WTC11 (cell line): Measurements from ENCODE around the gene MADCAM1. TPM values are rescaled to one million over a fixed set of nuclear protein-coding genes. Genes with fewer than 3 reads are reported as not detected.

Source experiments
- ATAC-seq: fragments of 200-7000 bp; cut with Tn5 transposase; 2 replicates; pipeline ENCODE4 v1.10.0; 2021; ENCODE audit warnings: mild to moderate bottlenecking, moderate library complexity
- CTCF ChIA-PET: fragments of 300-600 bp; sonication (Branson Sonifier 250); formaldehyde crosslinking; loops from one replicate; lab custom pipeline; 2021; ENCODE audit warnings: antibody characterized with exemption; lab: Charles Lee
- POLR2A ChIA-PET: fragments of 350-600 bp; sonication (Branson Sonifier 250); formaldehyde crosslinking; loops from one replicate; lab custom pipeline; 2021; ENCODE audit warnings: antibody characterized with exemption; lab: Charles Lee
- DNase-seq: peaks from one replicate; pipeline ENCODE4 v3.0.0; 2021; ENCODE audit warnings: low spot score
- H3K27ac Mint-ChIP-seq: 2 replicates; pipeline ENCODE4 v1.8.0; 2021; ENCODE audit warnings: mixed read lengths
- H3K27me3 Mint-ChIP-seq: 2 replicates; pipeline ENCODE4 v1.8.0; 2021; ENCODE audit warnings: low read depth, mild to moderate bottlenecking, moderate library complexity, mixed read lengths
- H3K36me3 Mint-ChIP-seq: 2 replicates; pipeline ENCODE4 v1.8.0; 2021; ENCODE audit warnings: mixed read lengths
- H3K4me1 Mint-ChIP-seq: 2 replicates; pipeline ENCODE4 v1.8.0; 2022; ENCODE audit warnings: mixed read lengths
- H3K4me3 Mint-ChIP-seq: 2 replicates; pipeline ENCODE4 v1.8.0; 2021; ENCODE audit warnings: mild to moderate bottlenecking, moderate library complexity, mixed read lengths
- H3K9me3 Mint-ChIP-seq: 2 replicates; pipeline ENCODE4 v1.8.0; 2021; ENCODE audit warnings: mixed read lengths
- ELF4 ChIP-seq: sonication (generic); formaldehyde crosslinking; IDR thresholded peaks from 2 replicates; pipeline ENCODE4 v1.8.1; 2022; ENCODE audit warnings: low read depth, mild to moderate bottlenecking, moderate library complexity, missing genetic modification reagents
- FOXP1 ChIP-seq: sonication (generic); formaldehyde crosslinking; IDR thresholded peaks from 2 replicates; pipeline ENCODE4 v1.8.0; 2022; ENCODE audit warnings: missing genetic modification reagents, mild to moderate bottlenecking, moderate library complexity, borderline replicate concordance
- NFATC4 ChIP-seq: fragments of 250-450 bp; sonication (Bioruptor Pico); IDR thresholded peaks from 2 replicates; pipeline ENCODE4 v1.9.0; 2021; ENCODE audit warnings: mild to moderate bottlenecking
- NFYB ChIP-seq: sonication (generic); formaldehyde crosslinking; conservative IDR thresholded peaks from 2 replicates; pipeline ENCODE4 v1.8.0; 2022; ENCODE audit warnings: low read depth, missing genetic modification reagents
- NR1H2 ChIP-seq: sonication (generic); formaldehyde crosslinking; IDR thresholded peaks from 2 replicates; pipeline ENCODE4 v1.9.0; 2021; ENCODE audit warnings: mild to moderate bottlenecking, moderate library complexity, missing genetic modification reagents
- RORB ChIP-seq: fragments of 250-450 bp; sonication (Bioruptor Pico); IDR thresholded peaks from 2 replicates; pipeline ENCODE4 v1.9.0; 2021; ENCODE audit warnings: mild to moderate bottlenecking
- SOX15 ChIP-seq: fragments of 250-450 bp; sonication (Bioruptor Pico); IDR thresholded peaks from 2 replicates; pipeline ENCODE4 v1.9.0; 2021; ENCODE audit warnings: mild to moderate bottlenecking
- TCF7 ChIP-seq: sonication (generic); formaldehyde crosslinking; IDR thresholded peaks from 2 replicates; pipeline ENCODE4 v1.8.0; 2022; ENCODE audit warnings: mild to moderate bottlenecking, low read depth, missing genetic modification reagents, moderate library complexity
- total RNA-seq: library from RNA; stranded (reverse); gene quantifications from 3 replicates; pipeline ENCODE4 v1.2.3, GENCODE V29; 2021
- TF ChIP-seq, protein P1 (sequence below): sonication (generic); formaldehyde crosslinking; IDR thresholded peaks from 2 replicates; pipeline ENCODE4 v1.8.0; 2023; ENCODE audit warnings: mild to moderate bottlenecking, missing genetic modification reagents
- TF ChIP-seq, protein P2 (sequence below): sonication (generic); formaldehyde crosslinking; IDR thresholded peaks from 2 replicates; pipeline ENCODE4 v1.8.1; 2022; ENCODE audit warnings: low read depth, missing genetic modification reagents, borderline replicate concordance
- TF ChIP-seq, protein P3 (sequence below): sonication (generic); formaldehyde crosslinking; IDR thresholded peaks from 2 replicates; pipeline ENCODE4 v1.8.0; 2022; ENCODE audit warnings: mild to moderate bottlenecking, missing genetic modification reagents
- TF ChIP-seq, protein P4 (sequence below): sonication (generic); formaldehyde crosslinking; IDR thresholded peaks from 2 replicates; pipeline ENCODE4 v1.8.1; 2023; ENCODE audit warnings: mild to moderate bottlenecking, missing genetic modification reagents, moderate library complexity
- TF ChIP-seq, protein P5 (sequence below): sonication (generic); formaldehyde crosslinking; IDR thresholded peaks from 2 replicates; pipeline ENCODE4 v1.8.1; 2023; ENCODE audit warnings: mild to moderate bottlenecking, missing genetic modification reagents
- TF ChIP-seq, protein P6 (sequence below): fragments of 250-450 bp; sonication (Bioruptor Pico); IDR thresholded peaks from 2 replicates; pipeline ENCODE4 v1.9.0; 2021; ENCODE audit warnings: moderate library complexity, mild to moderate bottlenecking, inconsistent platforms, borderline replicate concordance
- TF ChIP-seq, protein P7 (sequence below): fragments of 250-450 bp; sonication (Bioruptor Pico); IDR thresholded peaks from 2 replicates; pipeline ENCODE4 v1.8.0; 2021; ENCODE audit warnings: mild to moderate bottlenecking

MADCAM1 gene
- total RNA-seq, 1 experiment from 2014 or later: 4.7 TPM

DNA sequence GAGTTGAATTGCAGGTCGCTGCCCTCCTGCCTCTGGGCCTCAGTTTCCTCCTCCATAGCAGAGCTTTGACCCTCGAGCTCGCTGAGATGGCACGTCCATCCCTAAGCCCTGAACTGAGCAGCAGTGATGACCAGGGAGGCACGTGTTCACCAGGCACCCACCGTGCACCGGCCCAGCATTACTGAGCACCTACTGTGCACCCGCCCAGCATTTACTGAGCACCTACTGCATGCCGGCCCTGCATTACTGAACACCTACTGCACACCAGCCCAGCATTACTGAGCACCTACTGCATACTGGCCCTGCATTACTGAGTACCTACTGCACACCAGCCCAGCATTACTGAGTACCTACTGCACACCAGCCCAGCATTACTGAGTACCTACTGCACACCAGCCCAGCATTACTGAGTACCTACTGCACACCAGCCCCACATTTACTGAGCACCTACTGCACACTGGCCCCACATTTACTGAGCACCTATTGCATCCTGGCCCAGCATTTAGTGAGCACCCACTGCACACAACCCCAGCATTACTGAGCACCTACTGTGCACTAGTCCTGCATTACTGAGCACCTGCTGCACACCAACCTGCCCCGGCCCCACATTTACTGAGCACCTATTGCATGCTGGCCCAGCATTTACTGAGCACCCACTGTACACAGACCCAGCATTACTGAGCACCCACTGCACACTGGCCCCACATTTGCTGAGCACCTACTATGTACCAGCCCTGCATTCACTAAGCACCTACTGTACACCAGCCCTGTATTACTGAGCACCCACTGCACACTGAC, 17.3 kb downstream of the MADCAM1 start:
- no peak overlapping the region for H3K4me3 Mint-ChIP-seq
- no peak for TF ChIP-seq NFATC4 (CRISPR knock-in tag)
- no peak for TF ChIP-seq ELF4 (CRISPR knock-in tag)
- TF ChIP-seq, protein P1, sequence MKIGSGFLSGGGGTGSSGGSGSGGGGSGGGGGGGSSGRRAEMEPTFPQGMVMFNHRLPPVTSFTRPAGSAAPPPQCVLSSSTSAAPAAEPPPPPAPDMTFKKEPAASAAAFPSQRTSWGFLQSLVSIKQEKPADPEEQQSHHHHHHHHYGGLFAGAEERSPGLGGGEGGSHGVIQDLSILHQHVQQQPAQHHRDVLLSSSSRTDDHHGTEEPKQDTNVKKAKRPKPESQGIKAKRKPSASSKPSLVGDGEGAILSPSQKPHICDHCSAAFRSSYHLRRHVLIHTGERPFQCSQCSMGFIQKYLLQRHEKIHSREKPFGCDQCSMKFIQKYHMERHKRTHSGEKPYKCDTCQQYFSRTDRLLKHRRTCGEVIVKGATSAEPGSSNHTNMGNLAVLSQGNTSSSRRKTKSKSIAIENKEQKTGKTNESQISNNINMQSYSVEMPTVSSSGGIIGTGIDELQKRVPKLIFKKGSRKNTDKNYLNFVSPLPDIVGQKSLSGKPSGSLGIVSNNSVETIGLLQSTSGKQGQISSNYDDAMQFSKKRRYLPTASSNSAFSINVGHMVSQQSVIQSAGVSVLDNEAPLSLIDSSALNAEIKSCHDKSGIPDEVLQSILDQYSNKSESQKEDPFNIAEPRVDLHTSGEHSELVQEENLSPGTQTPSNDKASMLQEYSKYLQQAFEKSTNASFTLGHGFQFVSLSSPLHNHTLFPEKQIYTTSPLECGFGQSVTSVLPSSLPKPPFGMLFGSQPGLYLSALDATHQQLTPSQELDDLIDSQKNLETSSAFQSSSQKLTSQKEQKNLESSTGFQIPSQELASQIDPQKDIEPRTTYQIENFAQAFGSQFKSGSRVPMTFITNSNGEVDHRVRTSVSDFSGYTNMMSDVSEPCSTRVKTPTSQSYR: no peak
- no peak for TF ChIP-seq RORB (CRISPR knock-in tag)
- 0 out of 2 replicates have a peak, but pooled peaks have one; percentile 48 for TF ChIP-seq TCF7 (CRISPR knock-in tag)
- TF ChIP-seq, protein P2, sequence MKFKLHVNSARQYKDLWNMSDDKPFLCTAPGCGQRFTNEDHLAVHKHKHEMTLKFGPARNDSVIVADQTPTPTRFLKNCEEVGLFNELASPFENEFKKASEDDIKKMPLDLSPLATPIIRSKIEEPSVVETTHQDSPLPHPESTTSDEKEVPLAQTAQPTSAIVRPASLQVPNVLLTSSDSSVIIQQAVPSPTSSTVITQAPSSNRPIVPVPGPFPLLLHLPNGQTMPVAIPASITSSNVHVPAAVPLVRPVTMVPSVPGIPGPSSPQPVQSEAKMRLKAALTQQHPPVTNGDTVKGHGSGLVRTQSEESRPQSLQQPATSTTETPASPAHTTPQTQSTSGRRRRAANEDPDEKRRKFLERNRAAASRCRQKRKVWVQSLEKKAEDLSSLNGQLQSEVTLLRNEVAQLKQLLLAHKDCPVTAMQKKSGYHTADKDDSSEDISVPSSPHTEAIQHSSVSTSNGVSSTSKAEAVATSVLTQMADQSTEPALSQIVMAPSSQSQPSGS (CRISPR knock-in tag): no peak
- TF ChIP-seq, protein P3, sequence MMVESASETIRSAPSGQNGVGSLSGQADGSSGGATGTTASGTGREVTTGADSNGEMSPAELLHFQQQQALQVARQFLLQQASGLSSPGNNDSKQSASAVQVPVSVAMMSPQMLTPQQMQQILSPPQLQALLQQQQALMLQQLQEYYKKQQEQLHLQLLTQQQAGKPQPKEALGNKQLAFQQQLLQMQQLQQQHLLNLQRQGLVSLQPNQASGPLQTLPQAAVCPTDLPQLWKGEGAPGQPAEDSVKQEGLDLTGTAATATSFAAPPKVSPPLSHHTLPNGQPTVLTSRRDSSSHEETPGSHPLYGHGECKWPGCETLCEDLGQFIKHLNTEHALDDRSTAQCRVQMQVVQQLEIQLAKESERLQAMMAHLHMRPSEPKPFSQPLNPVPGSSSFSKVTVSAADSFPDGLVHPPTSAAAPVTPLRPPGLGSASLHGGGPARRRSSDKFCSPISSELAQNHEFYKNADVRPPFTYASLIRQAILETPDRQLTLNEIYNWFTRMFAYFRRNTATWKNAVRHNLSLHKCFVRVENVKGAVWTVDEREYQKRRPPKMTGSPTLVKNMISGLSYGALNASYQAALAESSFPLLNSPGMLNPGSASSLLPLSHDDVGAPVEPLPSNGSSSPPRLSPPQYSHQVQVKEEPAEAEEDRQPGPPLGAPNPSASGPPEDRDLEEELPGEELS (CRISPR knock-in tag): no peak
- no peak for TF ChIP-seq SOX15 (CRISPR knock-in tag)
- TF ChIP-seq, protein P4, sequence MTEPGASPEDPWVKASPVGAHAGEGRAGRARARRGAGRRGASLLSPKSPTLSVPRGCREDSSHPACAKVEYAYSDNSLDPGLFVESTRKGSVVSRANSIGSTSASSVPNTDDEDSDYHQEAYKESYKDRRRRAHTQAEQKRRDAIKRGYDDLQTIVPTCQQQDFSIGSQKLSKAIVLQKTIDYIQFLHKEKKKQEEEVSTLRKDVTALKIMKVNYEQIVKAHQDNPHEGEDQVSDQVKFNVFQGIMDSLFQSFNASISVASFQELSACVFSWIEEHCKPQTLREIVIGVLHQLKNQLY (CRISPR knock-in tag): no peak
- TF ChIP-seq, protein P5, sequence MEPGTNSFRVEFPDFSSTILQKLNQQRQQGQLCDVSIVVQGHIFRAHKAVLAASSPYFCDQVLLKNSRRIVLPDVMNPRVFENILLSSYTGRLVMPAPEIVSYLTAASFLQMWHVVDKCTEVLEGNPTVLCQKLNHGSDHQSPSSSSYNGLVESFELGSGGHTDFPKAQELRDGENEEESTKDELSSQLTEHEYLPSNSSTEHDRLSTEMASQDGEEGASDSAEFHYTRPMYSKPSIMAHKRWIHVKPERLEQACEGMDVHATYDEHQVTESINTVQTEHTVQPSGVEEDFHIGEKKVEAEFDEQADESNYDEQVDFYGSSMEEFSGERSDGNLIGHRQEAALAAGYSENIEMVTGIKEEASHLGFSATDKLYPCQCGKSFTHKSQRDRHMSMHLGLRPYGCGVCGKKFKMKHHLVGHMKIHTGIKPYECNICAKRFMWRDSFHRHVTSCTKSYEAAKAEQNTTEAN (CRISPR knock-in tag): no peak
- TF ChIP-seq, protein P6, sequence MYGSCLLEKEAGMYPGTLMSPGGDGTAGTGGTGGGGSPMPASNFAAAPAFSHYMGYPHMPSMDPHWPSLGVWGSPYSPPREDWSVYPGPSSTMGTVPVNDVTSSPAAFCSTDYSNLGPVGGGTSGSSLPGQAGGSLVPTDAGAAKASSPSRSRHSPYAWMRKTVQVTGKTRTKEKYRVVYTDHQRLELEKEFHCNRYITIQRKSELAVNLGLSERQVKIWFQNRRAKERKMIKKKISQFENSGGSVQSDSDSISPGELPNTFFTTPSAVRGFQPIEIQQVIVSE: no peak
- TF ChIP-seq, protein P7, sequence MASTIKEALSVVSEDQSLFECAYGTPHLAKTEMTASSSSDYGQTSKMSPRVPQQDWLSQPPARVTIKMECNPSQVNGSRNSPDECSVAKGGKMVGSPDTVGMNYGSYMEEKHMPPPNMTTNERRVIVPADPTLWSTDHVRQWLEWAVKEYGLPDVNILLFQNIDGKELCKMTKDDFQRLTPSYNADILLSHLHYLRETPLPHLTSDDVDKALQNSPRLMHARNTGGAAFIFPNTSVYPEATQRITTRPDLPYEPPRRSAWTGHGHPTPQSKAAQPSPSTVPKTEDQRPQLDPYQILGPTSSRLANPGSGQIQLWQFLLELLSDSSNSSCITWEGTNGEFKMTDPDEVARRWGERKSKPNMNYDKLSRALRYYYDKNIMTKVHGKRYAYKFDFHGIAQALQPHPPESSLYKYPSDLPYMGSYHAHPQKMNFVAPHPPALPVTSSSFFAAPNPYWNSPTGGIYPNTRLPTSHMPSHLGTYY (CRISPR knock-in tag): no peak
- no peak for TF ChIP-seq NFYB
- 0 out of 2 replicates have a peak, but pooled peaks have one; percentile 30 for TF ChIP-seq FOXP1 (CRISPR knock-in tag)
- TF ChIP-seq NR1H2: no peak
- TF ChIP-seq, all 79 proteins: peak for 2
- no peak for DNase-seq
- Mint-ChIP-seq H3K9me3 (peaks cover 8% of the 10 kb centered on the region; the same call in 1 of the 2 replicates), H3K27me3 (peaks cover 13% of the 10 kb centered on the region), H3K27ac (no peak overlapping the region), H3K36me3 (peaks cover 13% of the 10 kb centered on the region), H3K4me1 (peaks cover 14% of the 10 kb centered on the region)
- no peak for ATAC-seq
- ChIA-PET CTCF (interaction anchor here (1.1 kb wide), 1 partner anchor 18 kb away, joined by 3 read pairs; the partner anchor contains the start of gene MADCAM1), POLR2A (no interaction called here)
